Keratinocyte (primary cell): ENCODE data around the gene SKOR2. TPM values are rescaled to one million over a fixed set of nuclear protein-coding genes. Genes with fewer than 3 reads are reported as not detected.

ENCODE experiments used
- DNase-seq: peaks from one replicate; pipeline ENCODE4 v3.0.0-alpha.2; 2011; ENCODE audit warnings: low read depth, missing footprints, low spot score
- FAIRE-seq: peaks from 2 replicates; lab custom pipeline; 2011; peaks lifted over from hg19 to GRCh38; lab: Jason Lieb, UNC
- H2AFZ ChIP-seq: 2 replicates; pipeline ENCODE4 v1.6.0; 2012; ENCODE audit warnings: low read length, control low read depth, inconsistent platforms; ENCODE audit not compliant: control insufficient read depth
- H3K27ac ChIP-seq: 2 replicates; pipeline ENCODE4 v1.5.1; 2011; ENCODE audit warnings: low read length; ENCODE audit not compliant: control insufficient read depth, insufficient read depth
- H3K27me3 ChIP-seq: 3 replicates; pipeline ENCODE4 v1.6.0; 2011; ENCODE audit warnings: low read length; ENCODE audit not compliant: control insufficient read depth, insufficient read depth; ENCODE audit errors: extremely low read depth
- H3K36me3 ChIP-seq, 2 experiments: 2 replicates in 1 of 2; 3 replicates in 1 of 2; pipeline ENCODE4 v1.5.1; 2011; ENCODE audit warnings: low read length in 2 of 2, mild to moderate bottlenecking in 1 of 2; ENCODE audit not compliant: control insufficient read depth in 2 of 2, insufficient read depth in 2 of 2; ENCODE audit errors: extremely low read depth in 1 of 2
- H3K4me1 ChIP-seq: 3 replicates; pipeline ENCODE4 v1.5.1; 2011; ENCODE audit warnings: low read length; ENCODE audit not compliant: control insufficient read depth, insufficient read depth; ENCODE audit errors: extremely low read depth
- H3K4me2 ChIP-seq: 3 replicates; pipeline ENCODE4 v1.6.0; 2011; ENCODE audit warnings: low read depth, low read length; ENCODE audit not compliant: control insufficient read depth, insufficient read depth; ENCODE audit errors: extremely low read depth
- H3K4me3 ChIP-seq, 3 experiments: fragments of 200-600 bp in 1 of 3; sonication (generic) in 1 of 3; 2 replicates in 2 of 3; 3 replicates in 1 of 3; pipeline ENCODE4 v1.5.1; 2011 to 2016; ENCODE audit warnings: low read length in 3 of 3, mild to moderate bottlenecking in 3 of 3, control low read depth in 2 of 3, inconsistent platforms in 1 of 3, low read depth in 1 of 3, mixed read lengths in 1 of 3, mixed run types in 1 of 3, moderate library complexity in 1 of 3; ENCODE audit not compliant: control insufficient read depth in 2 of 3, insufficient read depth in 2 of 3; ENCODE audit errors: extremely low read depth in 1 of 3
- H3K79me2 ChIP-seq: 2 replicates; pipeline ENCODE4 v1.6.0; 2012; ENCODE audit warnings: low read length; ENCODE audit not compliant: control insufficient read depth, insufficient read depth
- H3K9ac ChIP-seq: 3 replicates; pipeline ENCODE4 v1.6.0; 2011; ENCODE audit warnings: low read length; ENCODE audit not compliant: control insufficient read depth, insufficient read depth; ENCODE audit errors: extremely low read depth
- H3K9me1 ChIP-seq: 3 replicates; pipeline ENCODE4 v1.6.0; 2011; ENCODE audit warnings: low read length; ENCODE audit not compliant: control insufficient read depth, insufficient read depth; ENCODE audit errors: extremely low read depth
- H3K9me3 ChIP-seq: 2 replicates; pipeline ENCODE4 v1.5.1; 2012; ENCODE audit warnings: low read depth, low read length; ENCODE audit not compliant: control insufficient read depth
- H4K20me1 ChIP-seq: 3 replicates; pipeline ENCODE4 v1.6.0; 2011; ENCODE audit warnings: low read length; ENCODE audit not compliant: control insufficient read depth, insufficient read depth; ENCODE audit errors: extremely low read depth
- CTCF ChIP-seq, 3 experiments: IDR thresholded peaks in 1 of 3; conservative IDR thresholded peaks in 1 of 3; optimal IDR thresholded peaks in 1 of 3; 2 replicates in 2 of 3; 3 replicates in 1 of 3; pipeline versions ENCODE3 to v1.5.1; 2011; ENCODE audit warnings: low read length in 3 of 3, mild to moderate bottlenecking in 3 of 3, moderate library complexity in 2 of 3, control low read depth in 1 of 3, inconsistent platforms in 1 of 3; ENCODE audit not compliant: insufficient read depth in 2 of 3; ENCODE audit errors: extremely low read depth in 1 of 3
- EZH2 ChIP-seq: IDR thresholded peaks from one replicate; pipeline ENCODE4 v1.6.1; 2012; ENCODE audit warnings: inconsistent platforms, mild to moderate bottlenecking, low read length, moderate library complexity
- dilution Hi-C: fragments of 300-500 bp; cut with MboI; formaldehyde crosslinking; loops from one replicate; pipeline ENCODE4 v1.7.0; 2020; ENCODE audit warnings: low sequenced_read_pairs; ENCODE audit not compliant: extremely low pct_ligation_motif_present
- polyA plus RNA-seq, 5 experiments: library from polyadenylated mRNA; depleted of rRNA in 3 of 5; stranded (reverse) in 3 of 5; stranded (forward) in 1 of 5; unstranded in 1 of 5; fragments of >200 nt; gene quantifications; 1 replicate in 1 of 5; 2 replicates in 3 of 5; 3 replicates in 1 of 5; pipeline versions ENCODE4 v1.2.1 to v1.2.3, GENCODE V29; 2011 to 2012; ENCODE audit warnings: missing spikeins in 2 of 5, low read depth in 1 of 5, low replicate concordance in 1 of 5

The SKOR2 gene
- polyA plus RNA-seq, 1 donor (not counting 4 experiments of a cell fraction or from before 2014, with no cell fraction given), result not detected

DNA sequence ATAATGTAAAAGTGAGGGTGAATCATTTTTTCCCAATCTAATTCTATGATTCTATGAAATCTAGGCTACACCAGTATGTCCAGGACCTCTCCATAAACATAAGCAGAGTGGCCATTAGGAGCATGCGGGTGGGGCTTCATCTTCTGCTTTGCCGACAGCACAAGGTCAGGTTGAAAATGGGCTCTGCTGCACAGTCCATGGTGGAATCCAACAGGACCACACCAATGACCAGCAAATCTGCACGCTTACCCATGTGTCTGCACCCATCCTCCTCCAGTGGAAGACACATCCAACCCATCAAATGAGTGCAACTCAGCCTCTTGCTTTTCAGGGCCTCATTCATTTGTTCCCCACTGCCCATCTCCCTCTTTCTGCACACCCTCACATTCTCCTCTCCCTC is 43.3 kb upstream of the SKOR2 start:
- H4K20me1 ChIP-seq, result no peaks in the 10 kb centered on the region
- H3K4me1 ChIP-seq, result no peaks in the 10 kb centered on the region
- H3K79me2 ChIP-seq, result no peaks in the 10 kb centered on the region
- H3K4me2 ChIP-seq, result no peak overlapping the region
- H3K9ac ChIP-seq, result no peak overlapping the region
- H3K27me3 ChIP-seq, result no peaks in the 10 kb centered on the region
- DNase-seq, result no peak
- no peak overlapping the region for H3K4me3 ChIP-seq
- H3K9me3 ChIP-seq, result no peaks in the 10 kb centered on the region
- no peak for FAIRE-seq
- no peaks in the 10 kb centered on the region for H3K36me3 ChIP-seq
- no peaks in the 10 kb centered on the region for H3K9me1 ChIP-seq
- TF ChIP-seq EZH2, result no peak
- no peak for TF ChIP-seq CTCF (optimal IDR thresholded peaks at IDR 0.05 in 1 of 3, IDR thresholded peaks at IDR 0.05 in 1 of 3, conservative IDR thresholded peaks at IDR 0.05 in 1 of 3; ENCODE audit: extremely low read depth in 1 of 3, insufficient read depth in 2 of 3, low read length in 3 of 3)
- no peak overlapping the region for H2AFZ ChIP-seq
- H3K27ac ChIP-seq, result no peak overlapping the region
- dilution Hi-C loops, result no loop called here

GRCh38 chr18:47288741-47289140 is 37.3 kb upstream of the SKOR2 start:
- DNase-seq (no peak), FAIRE-seq (no peak)
- Histone ChIP-seq H3K4me3 (no peak overlapping the region), H3K9ac (no peak overlapping the region), H3K9me1 (no peaks in the 10 kb centered on the region), H4K20me1 (no peaks in the 10 kb centered on the region), H3K36me3 (no peaks in the 10 kb centered on the region), H3K4me1 (no peaks in the 10 kb centered on the region), H3K27ac (no peak overlapping the region), H3K27me3 (no peaks in the 10 kb centered on the region), H3K9me3 (no peaks in the 10 kb centered on the region), H3K4me2 (no peak overlapping the region), H2AFZ (no peak overlapping the region), H3K79me2 (no peaks in the 10 kb centered on the region)
- dilution Hi-C loops, result no loop called here
- TF ChIP-seq EZH2, result no peak
- no peak for TF ChIP-seq CTCF (optimal IDR thresholded peaks at IDR 0.05 in 1 of 3, IDR thresholded peaks at IDR 0.05 in 1 of 3, conservative IDR thresholded peaks at IDR 0.05 in 1 of 3; ENCODE audit: extremely low read depth in 1 of 3, insufficient read depth in 2 of 3, low read length in 3 of 3)
